IMR-90 (cell line): ENCODE data around the gene KRT1. TPM values are rescaled to one million over a fixed set of nuclear protein-coding genes. Genes with fewer than 3 reads are reported as not detected.

Source experiments
- ATAC-seq: fragments of 200-7000 bp; cut with Tn5 transposase; 2 replicates; pipeline ENCODE4 v1.9.1; 2020; ENCODE audit warnings: low read depth, mild to moderate bottlenecking, moderate library complexity
- Bru-seq: library from RNA; stranded (reverse); fragments of 400-500 nt; gene quantifications from one replicate; lab custom pipeline; 2021; lab: Mats Ljungman, UMichigan
- BruChase-seq, 2 experiments: library from RNA; stranded (reverse); fragments of 400-500 nt; gene quantifications; one replicate each; lab custom pipeline; 2021; lab: Mats Ljungman, UMichigan
- BruUV-seq: library from RNA; stranded (reverse); fragments of 400-500 nt; replicated peaks from 2 replicates; lab custom pipeline; 2021; lab: Mats Ljungman, UMichigan
- CTCF ChIA-PET: fragments of 300-600 bp; formaldehyde crosslinking; extraction: SDS; loops from one replicate; lab custom pipeline; 2021; ENCODE audit warnings: antibody characterized with exemption; lab: Yijun Ruan, JAX
- POLR2A ChIA-PET: fragments of 300-600 bp; sonication (Branson Sonifier 250); formaldehyde crosslinking; loops from one replicate; lab custom pipeline; 2022; ENCODE audit warnings: antibody characterized with exemption; ENCODE audit not compliant: unreplicated experiment; lab: Charles Lee
- DNase-seq: peaks from one replicate; pipeline ENCODE4 v3.0.0; 2013
- H2AFZ ChIP-seq: replicated peaks from 2 replicates; pipeline ENCODE3; 2013; ENCODE audit warnings: low read length, mild to moderate bottlenecking; ENCODE audit not compliant: poor library complexity
- H2AK5ac ChIP-seq: 2 replicates; pipeline ENCODE4 v1.6.1; 2013; ENCODE audit warnings: low read depth, low read length, inconsistent platforms
- H2AK9ac ChIP-seq: replicated peaks from 2 replicates; pipeline ENCODE3; 2013; ENCODE audit warnings: mild to moderate bottlenecking, low read depth, low read length, moderate library complexity; ENCODE audit not compliant: poor library complexity
- H2BK120ac ChIP-seq: 2 replicates; pipeline ENCODE4 v1.6.1; 2013; ENCODE audit warnings: low read depth, low read length, inconsistent platforms
- H2BK15ac ChIP-seq: 3 replicates; pipeline ENCODE4 v1.6.1; 2013; ENCODE audit warnings: low read depth, low read length, inconsistent platforms
- H2BK20ac ChIP-seq: 2 replicates; pipeline ENCODE4 v1.6.1; 2013; ENCODE audit warnings: low read depth, mild to moderate bottlenecking, inconsistent platforms, low read length, moderate library complexity
- H2BK5ac ChIP-seq: 2 replicates; pipeline ENCODE4 v1.6.1; 2013; ENCODE audit warnings: mild to moderate bottlenecking, low read depth, low read length, inconsistent platforms; ENCODE audit not compliant: poor library complexity, severe bottlenecking
- H3K14ac ChIP-seq: replicated peaks from 2 replicates; pipeline ENCODE4 v1.6.1; 2013; ENCODE audit warnings: low read depth, low read length, inconsistent platforms
- H3K18ac ChIP-seq: 2 replicates; pipeline ENCODE4 v1.6.1; 2013; ENCODE audit warnings: low read depth, low read length, control low read depth
- H3K23ac ChIP-seq: 2 replicates; pipeline ENCODE4 v1.6.1; 2013; ENCODE audit warnings: low read depth, low read length, inconsistent platforms
- H3K27ac ChIP-seq: 2 replicates; pipeline ENCODE4 v1.5.1; 2013; ENCODE audit warnings: mild to moderate bottlenecking, control low read depth, low read length; ENCODE audit not compliant: insufficient read depth
- H3K27me3 ChIP-seq: 2 replicates; pipeline ENCODE4 v1.6.1; 2013; ENCODE audit warnings: low read length; ENCODE audit not compliant: control insufficient read depth, insufficient read depth
- H3K36me3 ChIP-seq: 2 replicates; pipeline ENCODE4 v1.6.1; 2013; ENCODE audit warnings: low read length, mixed read lengths; ENCODE audit not compliant: control insufficient read depth, insufficient read depth
- H3K4ac ChIP-seq: 2 replicates; pipeline ENCODE4 v1.6.1; 2013; ENCODE audit warnings: low read depth, low read length, inconsistent platforms
- H3K4me1 ChIP-seq: 2 replicates; pipeline ENCODE4 v1.6.1; 2013; ENCODE audit warnings: low read length, mixed read lengths; ENCODE audit not compliant: control insufficient read depth, insufficient read depth
- H3K4me2 ChIP-seq: 2 replicates; pipeline ENCODE4 v1.6.1; 2013; ENCODE audit warnings: low read depth, mild to moderate bottlenecking, control low read depth, low read length, moderate library complexity
- H3K4me3 ChIP-seq: 2 replicates; pipeline ENCODE4 v1.5.1; 2013; ENCODE audit warnings: low read depth, mild to moderate bottlenecking, control low read depth, low read length, moderate library complexity; ENCODE audit not compliant: insufficient read depth
- H3K56ac ChIP-seq: 2 replicates; pipeline ENCODE4 v1.6.1; 2013; ENCODE audit warnings: low read length, inconsistent platforms; ENCODE audit not compliant: insufficient read depth; ENCODE audit errors: extremely low read depth
- H3K79me1 ChIP-seq, 2 experiments: 2 replicates each; pipeline ENCODE4 v1.6.1; 2013; ENCODE audit warnings: low read length in 2 of 2, inconsistent platforms in 1 of 2, low read depth in 1 of 2
- H3K9ac ChIP-seq: 2 replicates; pipeline ENCODE4 v1.6.1; 2013; ENCODE audit warnings: low read depth, low read length, control low read depth
- H3K9me1 ChIP-seq: 2 replicates; pipeline ENCODE4 v1.6.1; 2013; ENCODE audit warnings: low read length, inconsistent platforms; ENCODE audit not compliant: insufficient read depth
- H3K9me3 ChIP-seq: 2 replicates; pipeline ENCODE4 v1.6.1; 2013; ENCODE audit warnings: low read length; ENCODE audit not compliant: control insufficient read depth, insufficient read depth
- H4K20me1 ChIP-seq: 2 replicates; pipeline ENCODE4 v1.6.1; 2013; ENCODE audit warnings: low read length, inconsistent platforms; ENCODE audit not compliant: insufficient read depth
- H4K5ac ChIP-seq: 2 replicates; pipeline ENCODE4 v1.6.1; 2013; ENCODE audit warnings: mild to moderate bottlenecking, low read depth, low read length, control low read depth
- H4K8ac ChIP-seq, 2 experiments: 2 replicates each; pipeline ENCODE4 v1.6.1; 2013; ENCODE audit warnings: low read depth in 2 of 2, low read length in 2 of 2, control low read depth in 1 of 2, inconsistent platforms in 1 of 2
- H4K91ac ChIP-seq: 2 replicates; pipeline ENCODE4 v1.6.1; 2013; ENCODE audit warnings: low read depth, low read length, inconsistent platforms; ENCODE audit not compliant: insufficient read depth
- BHLHE40 ChIP-seq: fragments of 150-350 bp; IDR thresholded peaks from 2 replicates; pipeline ENCODE4 v1.6.1; 2016; ENCODE audit warnings: mild to moderate bottlenecking, low read depth, low read length
- CEBPB ChIP-seq: IDR thresholded peaks from 2 replicates; pipeline ENCODE4 v1.6.1; 2012; ENCODE audit warnings: low read depth, low read length, improper control_type of control experiment
- CHD1 ChIP-seq: IDR thresholded peaks from 2 replicates; pipeline ENCODE4 v1.6.1; 2012; ENCODE audit warnings: low read depth, low read length, improper control_type of control experiment
- CTCF ChIP-seq: conservative IDR thresholded peaks from 2 replicates; pipeline ENCODE4 v1.5.1; 2012; ENCODE audit warnings: mild to moderate bottlenecking, low read depth, low read length, improper control_type of control experiment
- ELK1 ChIP-seq: fragments of 150-350 bp; IDR thresholded peaks from 2 replicates; pipeline ENCODE4 v1.6.1; 2016; ENCODE audit warnings: low read depth, mild to moderate bottlenecking, low read length, moderate library complexity, borderline replicate concordance
- FOS ChIP-seq: fragments of 150-350 bp; IDR thresholded peaks from 2 replicates; pipeline ENCODE4 v1.6.1; 2016; ENCODE audit warnings: low read depth, low read length
- MAFK ChIP-seq: IDR thresholded peaks from 2 replicates; pipeline ENCODE4 v1.6.1; 2012; ENCODE audit warnings: low read depth, low read length, improper control_type of control experiment
- MAZ ChIP-seq: IDR thresholded peaks from 2 replicates; pipeline ENCODE4 v1.6.1; 2012; ENCODE audit warnings: low read depth, mild to moderate bottlenecking, low read length, improper control_type of control experiment, moderate library complexity, borderline replicate concordance
- MXI1 ChIP-seq: IDR thresholded peaks from 2 replicates; pipeline ENCODE4 v1.6.1; 2012; ENCODE audit warnings: low read depth, mild to moderate bottlenecking, low read length, moderate library complexity, borderline replicate concordance
- NFE2L2 ChIP-seq: fragments of 150-350 bp; IDR thresholded peaks from 2 replicates; pipeline ENCODE4 v1.6.1; 2016; ENCODE audit warnings: low read depth, mild to moderate bottlenecking, low read length
- POLR2A ChIP-seq: IDR thresholded peaks from 2 replicates; pipeline ENCODE4 v1.6.1; 2012; ENCODE audit warnings: mild to moderate bottlenecking, low read depth, low read length
- RAD21 ChIP-seq: IDR thresholded peaks from 2 replicates; pipeline ENCODE4 v1.6.1; 2012; ENCODE audit warnings: low read length, improper control_type of control experiment
- RCOR1 ChIP-seq: IDR thresholded peaks from 2 replicates; pipeline ENCODE4 v1.6.1; 2012; ENCODE audit warnings: mild to moderate bottlenecking, low read length, improper control_type of control experiment; ENCODE audit not compliant: insufficient replicate concordance
- RFX5 ChIP-seq: IDR thresholded peaks from 2 replicates; pipeline ENCODE4 v1.8.0; 2012; ENCODE audit warnings: low read depth, mild to moderate bottlenecking, low read length, moderate library complexity
- SMC3 ChIP-seq: fragments of 150-350 bp; IDR thresholded peaks from 2 replicates; pipeline ENCODE4 v1.6.1; 2016; ENCODE audit warnings: low read depth, mild to moderate bottlenecking, antibody characterized with exemption, low read length, moderate library complexity
- USF2 ChIP-seq: fragments of 150-350 bp; IDR thresholded peaks from 2 replicates; pipeline ENCODE4 v1.6.1; 2017; ENCODE audit warnings: mild to moderate bottlenecking, antibody characterized with exemption, low read length, low read depth
- WGBS, 2 experiments: methylation state at CpG; one replicate each; pipeline versions ENCODE4 v1.1.5 to v1.1.7; 2013; ENCODE audit warnings: missing lambda C conversion rate in 2 of 2; ENCODE audit not compliant: insufficient read length in 1 of 2; ENCODE audit errors: extremely low coverage in 2 of 2; 5-methylcytosine and 5-hydroxymethylcytosine counted together
- dilution Hi-C: fragments of 300-500 bp; cut with HindIII; formaldehyde crosslinking; loops from one replicate; pipeline ENCODE4 v1.14.3; 2018; ENCODE audit warnings: low sequenced_read_pairs; ENCODE audit not compliant: unreplicated experiment
- in situ Hi-C: fragments of 300-500 bp; cut with MboI; formaldehyde crosslinking; loops from 3 replicates; pipeline ENCODE4 v1.14.3; 2019; ENCODE audit warnings: low sequenced_read_pairs, inconsistent platforms, mixed read lengths
- intact Hi-C: fragments of 100-400 bp; cut with micrococcal nuclease; formaldehyde crosslinking; loops from 2 replicates; pipeline ENCODE4 v1.10.0; 2022
- long read RNA-seq: library from polyadenylated mRNA; unstranded; transcript quantifications from one replicate; pipeline ENCODE4 v2.0.0, GENCODE V29; 2021; ENCODE audit not compliant: unreplicated experiment
- polyA plus RNA-seq, 3 experiments: library from polyadenylated mRNA; depleted of rRNA; stranded (reverse); fragments of >200 nt; gene quantifications; 2 replicates each; pipeline ENCODE4 v1.2.3, GENCODE V29; 2012; ENCODE audit warnings: low replicate concordance in 1 of 3
- total RNA-seq: library from RNA; depleted of rRNA; stranded (reverse); fragments of >200 nt; gene quantifications from 2 replicates; pipeline ENCODE4 v1.2.3, GENCODE V29; 2012; rRNA removed

KRT1 gene
- not detected in 2 replicates for total RNA-seq
- not detected in 2 replicates for polyA plus RNA-seq (2012; rRNA removed)
- polyA plus RNA-seq (2012; cell fraction: cytosol; rRNA removed) = not detected in 2 replicates
- not detected in 2 replicates for polyA plus RNA-seq (2012; cell fraction: nucleus; rRNA removed; ENCODE audit: low replicate concordance)
- Bru-seq, nascent RNA = not detected
- not detected for BruChase-seq, experiment 1, labeled RNA remaining after a 6-hour chase
- BruChase-seq, experiment 2, labeled RNA remaining after a 2-hour chase = percentile 11 among the genes with signal in this experiment
- long read RNA-seq = 0 reads

DNA sequence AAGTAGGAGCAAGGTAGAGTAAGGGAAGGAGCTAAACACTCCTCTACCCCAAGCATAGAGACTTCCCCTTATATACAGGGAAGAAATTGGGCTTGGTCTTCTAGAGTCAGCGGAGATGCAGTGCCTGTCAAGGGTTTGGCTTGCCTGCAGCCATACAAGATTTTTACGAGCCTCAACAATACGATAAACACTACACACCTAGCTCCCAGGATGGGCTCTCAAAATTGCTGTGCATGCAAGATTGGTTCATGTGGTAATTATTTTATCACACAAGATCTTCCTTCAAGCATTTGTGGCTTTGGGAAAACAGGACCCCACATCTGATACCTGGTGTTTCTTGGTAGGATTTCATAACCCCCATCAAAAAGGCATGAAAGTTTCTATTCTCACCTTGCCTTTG lies at the start of gene KRT1:
KRT1 (minus strand) TSS at position 45 of the 400 bp plus-strand sequence. CDS start 59 bp downstream, outside the sequence.
- no peak within 1 kb of the TSS for H4K5ac ChIP-seq
- H3K14ac ChIP-seq = no peak within 1 kb of the TSS
- H2AK9ac ChIP-seq = no peak within 1 kb of the TSS
- intact Hi-C loops = no loop called here
- DNase-seq (no peak), ATAC-seq (no peak)
- no peaks in the 10 kb centered on the region for H3K4me1 ChIP-seq
- H3K79me1 ChIP-seq = no peaks in the 10 kb centered on the region
- no peak for TF ChIP-seq POLR2A
- TF ChIP-seq ELK1 = no peak
- no peak for TF ChIP-seq MAZ
- no peak for TF ChIP-seq CEBPB
- TF ChIP-seq USF2 = no peak
- TF ChIP-seq CHD1 = no peak
- TF ChIP-seq RAD21 = no peak
- no peak for TF ChIP-seq NFE2L2
- no peak for TF ChIP-seq CTCF
- TF ChIP-seq MAFK = no peak
- TF ChIP-seq MXI1 = no peak
- TF ChIP-seq SMC3 = no peak
- no peak for TF ChIP-seq FOS
- TF ChIP-seq RFX5 = no peak
- no peak for TF ChIP-seq RCOR1
- TF ChIP-seq BHLHE40 = no peak
- H3K56ac ChIP-seq = no peak within 1 kb of the TSS
- POLR2A ChIA-PET = no interaction called here
- H3K9me3 ChIP-seq = no peaks in the 10 kb centered on the region
- no peak within 1 kb of the TSS for H4K91ac ChIP-seq
- H3K4ac ChIP-seq = no peak within 1 kb of the TSS
- no peak within 1 kb of the TSS for H2BK20ac ChIP-seq
- no peak within 1 kb of the TSS for H2BK5ac ChIP-seq
- no peak within 1 kb of the TSS for H2BK15ac ChIP-seq
- H3K36me3 ChIP-seq = no peaks in the 10 kb centered on the region
- no peak within 1 kb of the TSS for H3K4me2 ChIP-seq
- H3K9me1 ChIP-seq = no peaks in the 10 kb centered on the region
- H3K4me3 ChIP-seq = no peak within 1 kb of the TSS
- no peak within 1 kb of the TSS for H3K18ac ChIP-seq
- no peak within 1 kb of the TSS for H2AFZ ChIP-seq
- H2BK120ac ChIP-seq = no peak within 1 kb of the TSS
- no TSS peak for BruUV-seq
- no peak within 1 kb of the TSS for H4K8ac ChIP-seq
- CTCF ChIA-PET = interaction anchor here (1.0 kb wide), 1 partner anchor 13 kb away, joined by 4 read pairs; no protein-coding TSS in a partner anchor
- H3K9ac ChIP-seq = no peak within 1 kb of the TSS
- no peaks in the 10 kb centered on the region for H4K20me1 ChIP-seq
- in situ Hi-C loops = no loop called here
- H2AK5ac ChIP-seq = no peak within 1 kb of the TSS
- H3K23ac ChIP-seq = no peak within 1 kb of the TSS
- peaks cover 27% of the 10 kb centered on the region for H3K27me3 ChIP-seq
- no CpG with 5 or more reads among the region's 3 CpGs for WGBS, 2 experiments
- no peak within 1 kb of the TSS for H3K27ac ChIP-seq
- dilution Hi-C loops = no loop called here
